Measurements from ENCODE around the gene USP6NL. TPM values are rescaled to one million over a fixed set of nuclear protein-coding genes. Genes with fewer than 3 reads are reported as not detected.

Gene USP6NL
- total RNA-seq, 1 experiment from 2014 or later: 21.4 TPM

DNA sequence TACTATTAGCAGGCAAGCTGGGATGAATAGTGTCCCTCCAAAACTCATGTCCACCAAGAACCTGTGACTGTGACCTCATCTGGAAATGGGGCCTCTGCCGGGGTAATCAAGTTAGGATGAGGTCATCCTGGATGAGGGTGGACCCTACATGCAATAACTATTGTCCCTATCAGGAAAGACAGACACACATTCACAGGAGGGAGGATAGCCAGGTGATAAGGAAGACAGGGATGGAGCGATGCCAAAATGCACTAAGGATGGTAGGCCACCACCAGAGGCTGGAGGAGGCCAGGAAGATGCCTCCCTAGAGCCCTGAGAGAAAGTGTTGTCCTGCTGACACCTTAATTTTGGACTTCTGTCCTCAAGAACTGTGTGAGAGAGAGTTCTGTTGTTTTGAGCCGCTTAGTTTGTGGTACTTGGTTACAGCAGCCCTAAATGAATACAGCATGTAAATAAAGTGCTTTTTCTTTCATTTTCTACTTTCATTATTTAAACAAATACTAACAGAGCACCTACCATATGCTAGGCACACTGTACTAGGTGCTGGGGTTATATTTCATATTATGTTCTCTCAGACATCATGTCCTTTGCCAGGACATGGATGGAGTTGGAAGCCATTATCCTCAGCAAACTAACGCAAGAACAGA lies 111.9 kb downstream of the USP6NL start:
- Mint-ChIP-seq H3K9me3 (no peaks in the 10 kb centered on the region), H3K4me1 (0 out of 2 replicates have a peak, but pooled peaks cover 6% of the 10 kb centered on the region), H3K36me3 (peaks cover 3% of the 10 kb centered on the region; the same call in 1 of the 2 replicates), H3K27ac (no peak overlapping the region), H3K4me3 (no peak overlapping the region), H3K27me3 (ENCODE audit: low read depth) (no peaks in the 10 kb centered on the region)
- TF ChIP-seq, protein P1, sequence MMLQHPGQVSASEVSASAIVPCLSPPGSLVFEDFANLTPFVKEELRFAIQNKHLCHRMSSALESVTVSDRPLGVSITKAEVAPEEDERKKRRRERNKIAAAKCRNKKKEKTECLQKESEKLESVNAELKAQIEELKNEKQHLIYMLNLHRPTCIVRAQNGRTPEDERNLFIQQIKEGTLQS (CRISPR knock-in tag; conservative IDR thresholded peaks at IDR 0.05): no peak
- TF ChIP-seq, protein P2, sequence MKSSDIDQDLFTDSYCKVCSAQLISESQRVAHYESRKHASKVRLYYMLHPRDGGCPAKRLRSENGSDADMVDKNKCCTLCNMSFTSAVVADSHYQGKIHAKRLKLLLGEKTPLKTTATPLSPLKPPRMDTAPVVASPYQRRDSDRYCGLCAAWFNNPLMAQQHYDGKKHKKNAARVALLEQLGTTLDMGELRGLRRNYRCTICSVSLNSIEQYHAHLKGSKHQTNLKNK (CRISPR knock-in tag; IDR thresholded peaks at IDR 0.05): no peak
- TF ChIP-seq, protein P3, sequence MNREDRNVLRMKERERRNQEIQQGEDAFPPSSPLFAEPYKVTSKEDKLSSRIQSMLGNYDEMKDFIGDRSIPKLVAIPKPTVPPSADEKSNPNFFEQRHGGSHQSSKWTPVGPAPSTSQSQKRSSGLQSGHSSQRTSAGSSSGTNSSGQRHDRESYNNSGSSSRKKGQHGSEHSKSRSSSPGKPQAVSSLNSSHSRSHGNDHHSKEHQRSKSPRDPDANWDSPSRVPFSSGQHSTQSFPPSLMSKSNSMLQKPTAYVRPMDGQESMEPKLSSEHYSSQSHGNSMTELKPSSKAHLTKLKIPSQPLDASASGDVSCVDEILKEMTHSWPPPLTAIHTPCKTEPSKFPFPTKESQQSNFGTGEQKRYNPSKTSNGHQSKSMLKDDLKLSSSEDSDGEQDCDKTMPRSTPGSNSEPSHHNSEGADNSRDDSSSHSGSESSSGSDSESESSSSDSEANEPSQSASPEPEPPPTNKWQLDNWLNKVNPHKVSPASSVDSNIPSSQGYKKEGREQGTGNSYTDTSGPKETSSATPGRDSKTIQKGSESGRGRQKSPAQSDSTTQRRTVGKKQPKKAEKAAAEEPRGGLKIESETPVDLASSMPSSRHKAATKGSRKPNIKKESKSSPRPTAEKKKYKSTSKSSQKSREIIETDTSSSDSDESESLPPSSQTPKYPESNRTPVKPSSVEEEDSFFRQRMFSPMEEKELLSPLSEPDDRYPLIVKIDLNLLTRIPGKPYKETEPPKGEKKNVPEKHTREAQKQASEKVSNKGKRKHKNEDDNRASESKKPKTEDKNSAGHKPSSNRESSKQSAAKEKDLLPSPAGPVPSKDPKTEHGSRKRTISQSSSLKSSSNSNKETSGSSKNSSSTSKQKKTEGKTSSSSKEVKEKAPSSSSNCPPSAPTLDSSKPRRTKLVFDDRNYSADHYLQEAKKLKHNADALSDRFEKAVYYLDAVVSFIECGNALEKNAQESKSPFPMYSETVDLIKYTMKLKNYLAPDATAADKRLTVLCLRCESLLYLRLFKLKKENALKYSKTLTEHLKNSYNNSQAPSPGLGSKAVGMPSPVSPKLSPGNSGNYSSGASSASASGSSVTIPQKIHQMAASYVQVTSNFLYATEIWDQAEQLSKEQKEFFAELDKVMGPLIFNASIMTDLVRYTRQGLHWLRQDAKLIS (CRISPR knock-in tag; IDR thresholded peaks at IDR 0.05; ENCODE audit: borderline replicate concordance): no peak
- TF ChIP-seq, protein P4, sequence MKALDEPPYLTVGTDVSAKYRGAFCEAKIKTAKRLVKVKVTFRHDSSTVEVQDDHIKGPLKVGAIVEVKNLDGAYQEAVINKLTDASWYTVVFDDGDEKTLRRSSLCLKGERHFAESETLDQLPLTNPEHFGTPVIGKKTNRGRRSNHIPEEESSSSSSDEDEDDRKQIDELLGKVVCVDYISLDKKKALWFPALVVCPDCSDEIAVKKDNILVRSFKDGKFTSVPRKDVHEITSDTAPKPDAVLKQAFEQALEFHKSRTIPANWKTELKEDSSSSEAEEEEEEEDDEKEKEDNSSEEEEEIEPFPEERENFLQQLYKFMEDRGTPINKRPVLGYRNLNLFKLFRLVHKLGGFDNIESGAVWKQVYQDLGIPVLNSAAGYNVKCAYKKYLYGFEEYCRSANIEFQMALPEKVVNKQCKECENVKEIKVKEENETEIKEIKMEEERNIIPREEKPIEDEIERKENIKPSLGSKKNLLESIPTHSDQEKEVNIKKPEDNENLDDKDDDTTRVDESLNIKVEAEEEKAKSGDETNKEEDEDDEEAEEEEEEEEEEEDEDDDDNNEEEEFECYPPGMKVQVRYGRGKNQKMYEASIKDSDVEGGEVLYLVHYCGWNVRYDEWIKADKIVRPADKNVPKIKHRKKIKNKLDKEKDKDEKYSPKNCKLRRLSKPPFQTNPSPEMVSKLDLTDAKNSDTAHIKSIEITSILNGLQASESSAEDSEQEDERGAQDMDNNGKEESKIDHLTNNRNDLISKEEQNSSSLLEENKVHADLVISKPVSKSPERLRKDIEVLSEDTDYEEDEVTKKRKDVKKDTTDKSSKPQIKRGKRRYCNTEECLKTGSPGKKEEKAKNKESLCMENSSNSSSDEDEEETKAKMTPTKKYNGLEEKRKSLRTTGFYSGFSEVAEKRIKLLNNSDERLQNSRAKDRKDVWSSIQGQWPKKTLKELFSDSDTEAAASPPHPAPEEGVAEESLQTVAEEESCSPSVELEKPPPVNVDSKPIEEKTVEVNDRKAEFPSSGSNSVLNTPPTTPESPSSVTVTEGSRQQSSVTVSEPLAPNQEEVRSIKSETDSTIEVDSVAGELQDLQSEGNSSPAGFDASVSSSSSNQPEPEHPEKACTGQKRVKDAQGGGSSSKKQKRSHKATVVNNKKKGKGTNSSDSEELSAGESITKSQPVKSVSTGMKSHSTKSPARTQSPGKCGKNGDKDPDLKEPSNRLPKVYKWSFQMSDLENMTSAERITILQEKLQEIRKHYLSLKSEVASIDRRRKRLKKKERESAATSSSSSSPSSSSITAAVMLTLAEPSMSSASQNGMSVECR (CRISPR knock-in tag; IDR thresholded peaks at IDR 0.05; ENCODE audit: borderline replicate concordance): no peak
- TF ChIP-seq, protein P5, sequence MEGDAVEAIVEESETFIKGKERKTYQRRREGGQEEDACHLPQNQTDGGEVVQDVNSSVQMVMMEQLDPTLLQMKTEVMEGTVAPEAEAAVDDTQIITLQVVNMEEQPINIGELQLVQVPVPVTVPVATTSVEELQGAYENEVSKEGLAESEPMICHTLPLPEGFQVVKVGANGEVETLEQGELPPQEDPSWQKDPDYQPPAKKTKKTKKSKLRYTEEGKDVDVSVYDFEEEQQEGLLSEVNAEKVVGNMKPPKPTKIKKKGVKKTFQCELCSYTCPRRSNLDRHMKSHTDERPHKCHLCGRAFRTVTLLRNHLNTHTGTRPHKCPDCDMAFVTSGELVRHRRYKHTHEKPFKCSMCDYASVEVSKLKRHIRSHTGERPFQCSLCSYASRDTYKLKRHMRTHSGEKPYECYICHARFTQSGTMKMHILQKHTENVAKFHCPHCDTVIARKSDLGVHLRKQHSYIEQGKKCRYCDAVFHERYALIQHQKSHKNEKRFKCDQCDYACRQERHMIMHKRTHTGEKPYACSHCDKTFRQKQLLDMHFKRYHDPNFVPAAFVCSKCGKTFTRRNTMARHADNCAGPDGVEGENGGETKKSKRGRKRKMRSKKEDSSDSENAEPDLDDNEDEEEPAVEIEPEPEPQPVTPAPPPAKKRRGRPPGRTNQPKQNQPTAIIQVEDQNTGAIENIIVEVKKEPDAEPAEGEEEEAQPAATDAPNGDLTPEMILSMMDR (IDR thresholded peaks at IDR 0.05): no peak
- TF ChIP-seq, protein P6, sequence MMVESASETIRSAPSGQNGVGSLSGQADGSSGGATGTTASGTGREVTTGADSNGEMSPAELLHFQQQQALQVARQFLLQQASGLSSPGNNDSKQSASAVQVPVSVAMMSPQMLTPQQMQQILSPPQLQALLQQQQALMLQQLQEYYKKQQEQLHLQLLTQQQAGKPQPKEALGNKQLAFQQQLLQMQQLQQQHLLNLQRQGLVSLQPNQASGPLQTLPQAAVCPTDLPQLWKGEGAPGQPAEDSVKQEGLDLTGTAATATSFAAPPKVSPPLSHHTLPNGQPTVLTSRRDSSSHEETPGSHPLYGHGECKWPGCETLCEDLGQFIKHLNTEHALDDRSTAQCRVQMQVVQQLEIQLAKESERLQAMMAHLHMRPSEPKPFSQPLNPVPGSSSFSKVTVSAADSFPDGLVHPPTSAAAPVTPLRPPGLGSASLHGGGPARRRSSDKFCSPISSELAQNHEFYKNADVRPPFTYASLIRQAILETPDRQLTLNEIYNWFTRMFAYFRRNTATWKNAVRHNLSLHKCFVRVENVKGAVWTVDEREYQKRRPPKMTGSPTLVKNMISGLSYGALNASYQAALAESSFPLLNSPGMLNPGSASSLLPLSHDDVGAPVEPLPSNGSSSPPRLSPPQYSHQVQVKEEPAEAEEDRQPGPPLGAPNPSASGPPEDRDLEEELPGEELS (CRISPR knock-in tag; IDR thresholded peaks at IDR 0.05): no peak
- TF ChIP-seq, protein P7, sequence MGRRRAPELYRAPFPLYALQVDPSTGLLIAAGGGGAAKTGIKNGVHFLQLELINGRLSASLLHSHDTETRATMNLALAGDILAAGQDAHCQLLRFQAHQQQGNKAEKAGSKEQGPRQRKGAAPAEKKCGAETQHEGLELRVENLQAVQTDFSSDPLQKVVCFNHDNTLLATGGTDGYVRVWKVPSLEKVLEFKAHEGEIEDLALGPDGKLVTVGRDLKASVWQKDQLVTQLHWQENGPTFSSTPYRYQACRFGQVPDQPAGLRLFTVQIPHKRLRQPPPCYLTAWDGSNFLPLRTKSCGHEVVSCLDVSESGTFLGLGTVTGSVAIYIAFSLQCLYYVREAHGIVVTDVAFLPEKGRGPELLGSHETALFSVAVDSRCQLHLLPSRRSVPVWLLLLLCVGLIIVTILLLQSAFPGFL (CRISPR knock-in tag; IDR thresholded peaks at IDR 0.05; ENCODE audit: borderline replicate concordance): no peak
- TF ChIP-seq, protein P8, sequence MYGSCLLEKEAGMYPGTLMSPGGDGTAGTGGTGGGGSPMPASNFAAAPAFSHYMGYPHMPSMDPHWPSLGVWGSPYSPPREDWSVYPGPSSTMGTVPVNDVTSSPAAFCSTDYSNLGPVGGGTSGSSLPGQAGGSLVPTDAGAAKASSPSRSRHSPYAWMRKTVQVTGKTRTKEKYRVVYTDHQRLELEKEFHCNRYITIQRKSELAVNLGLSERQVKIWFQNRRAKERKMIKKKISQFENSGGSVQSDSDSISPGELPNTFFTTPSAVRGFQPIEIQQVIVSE (CRISPR knock-in tag; IDR thresholded peaks at IDR 0.05; ENCODE audit: borderline replicate concordance): no peak
- TF ChIP-seq NFE2L1 (CRISPR knock-in tag; IDR thresholded peaks at IDR 0.05): no peak
- TF ChIP-seq KAT7 (CRISPR knock-in tag; IDR thresholded peaks at IDR 0.05; ENCODE audit: borderline replicate concordance): no peak
- ChIA-PET CTCF (no interaction called here), POLR2A (interaction anchor here (0.6 kb wide), 1 partner anchor 107 kb away, joined by 4 read pairs; no protein-coding TSS in a partner anchor)
- ATAC-seq (no peak), DNase-seq (ENCODE audit: low spot score) (no peak)
